HTERT RPE-1 (cell line): ENCODE results near the gene NKX1-1.
"Not testable (repeated sequence)": the region's sequence is repeated elsewhere in the genome, so short reads cannot be mapped to it uniquely, and the experiment has no call there.

Experiments
- in situ Hi-C: fragments of 300-500 bp; cut with MboI; formaldehyde crosslinking; loops from 4 replicates; pipeline ENCODE4 v1.14.3; 2020; ENCODE audit warnings: low sequenced_read_pairs

NKX1-1 gene

DNA sequence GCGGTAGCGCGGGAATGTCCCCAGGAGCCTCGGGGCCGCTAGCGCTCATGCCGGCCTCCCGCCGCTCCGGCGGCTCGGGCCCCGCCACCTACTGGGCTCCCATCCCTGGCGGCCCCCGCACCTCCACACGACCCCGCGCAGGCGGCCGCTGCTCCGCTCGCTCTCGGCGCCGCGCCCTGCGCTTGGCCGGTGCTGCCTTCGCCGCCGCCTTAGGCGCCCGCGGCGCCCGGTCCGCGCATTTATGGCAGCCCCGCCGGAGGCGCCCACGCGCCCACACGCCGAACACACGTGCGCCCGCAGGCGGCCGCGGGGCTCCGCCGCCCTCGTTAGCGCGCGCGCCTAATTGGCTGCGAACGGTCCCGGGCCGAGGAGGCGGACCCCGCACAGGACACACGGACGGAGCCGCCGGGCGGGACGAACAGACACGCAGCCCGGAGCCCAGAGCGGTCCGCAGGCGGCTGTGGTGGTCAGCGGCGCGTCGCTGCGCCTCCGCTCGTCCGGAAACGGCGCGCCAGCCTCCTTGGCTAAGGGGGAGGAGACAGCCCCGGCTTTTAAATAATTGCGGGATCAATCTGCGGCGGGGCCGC is at the start of gene NKX1-1:
Gene NKX1-1 (minus strand): TSS at position 49 of the 587 bp plus-strand sequence. CDS start 0 bp downstream, at position 49.
- in situ Hi-C loops: no loop called here

DNA sequence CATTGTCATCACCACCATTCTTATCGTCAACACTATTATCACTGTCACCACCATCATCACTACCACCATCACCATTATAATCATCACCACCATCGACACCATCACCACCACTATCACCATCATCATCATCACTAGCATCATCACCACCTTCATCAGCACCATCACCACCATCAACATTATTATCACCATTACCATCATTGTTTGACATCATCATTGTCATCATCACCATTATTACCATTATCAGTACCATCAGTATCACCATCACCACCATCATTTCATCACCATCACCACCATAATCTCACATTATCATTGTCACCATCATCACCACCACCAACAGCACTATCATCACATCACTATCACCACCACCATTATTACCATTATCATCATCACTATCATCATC is 47.5 kb upstream of the NKX1-1 start:
- in situ Hi-C loops: no loop called here

GRCh38 chr4:1452431-1453051 is 46.3 kb upstream of the NKX1-1 start:
- in situ Hi-C loops: no loop called here

DNA sequence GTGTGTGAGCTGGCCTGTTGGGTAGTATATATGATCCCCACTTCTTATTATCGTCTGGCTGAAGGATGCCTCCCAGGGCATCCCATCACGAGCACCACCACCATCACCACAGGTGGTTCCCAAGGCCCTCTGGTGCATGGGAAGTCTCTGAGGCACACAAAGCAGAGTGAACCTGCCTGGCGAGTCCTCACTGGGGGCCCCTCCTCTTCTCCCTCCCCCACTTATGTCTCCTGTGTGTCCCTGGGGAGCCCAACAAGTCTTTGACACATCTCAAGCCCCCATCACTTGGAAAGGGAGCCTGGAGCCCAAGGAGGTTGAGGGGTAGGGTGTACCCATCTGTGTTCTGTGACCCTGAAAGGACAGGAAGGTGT is 45.5 kb upstream of the NKX1-1 start:
- in situ Hi-C loops: no loop called here

DNA sequence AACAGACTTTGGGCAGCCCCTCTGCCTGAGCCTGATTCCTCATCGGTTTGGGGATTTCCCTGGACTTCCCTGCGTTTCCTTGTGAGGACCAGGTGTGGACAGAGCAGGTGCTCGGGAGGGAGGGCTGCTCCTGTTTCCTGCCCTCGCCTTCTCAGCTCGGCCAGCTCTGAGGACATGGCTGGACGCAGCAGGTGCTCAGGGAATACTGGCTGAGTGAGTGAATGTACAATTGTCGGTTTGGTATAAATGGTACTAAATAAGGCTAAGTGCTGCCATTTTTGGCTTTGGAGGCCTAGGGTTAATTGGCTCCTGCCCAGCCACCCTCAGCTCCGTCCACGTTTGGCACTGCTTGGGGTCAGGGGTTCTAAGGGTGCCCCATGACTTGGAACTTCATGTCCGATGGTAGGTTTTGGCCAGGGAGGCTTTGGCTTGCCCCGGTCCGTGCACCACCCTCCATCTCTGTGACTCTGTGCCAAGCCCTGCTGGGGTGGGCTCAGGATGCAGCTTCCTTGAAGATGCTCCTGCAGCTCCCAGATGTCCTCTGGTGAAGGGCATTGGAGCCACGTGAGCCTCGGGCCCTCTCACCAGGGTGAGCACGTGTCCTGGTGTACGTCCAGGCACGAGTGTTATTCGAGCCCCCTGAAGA is 45.0 kb upstream of the NKX1-1 start:
- in situ Hi-C loops: no loop called here

DNA sequence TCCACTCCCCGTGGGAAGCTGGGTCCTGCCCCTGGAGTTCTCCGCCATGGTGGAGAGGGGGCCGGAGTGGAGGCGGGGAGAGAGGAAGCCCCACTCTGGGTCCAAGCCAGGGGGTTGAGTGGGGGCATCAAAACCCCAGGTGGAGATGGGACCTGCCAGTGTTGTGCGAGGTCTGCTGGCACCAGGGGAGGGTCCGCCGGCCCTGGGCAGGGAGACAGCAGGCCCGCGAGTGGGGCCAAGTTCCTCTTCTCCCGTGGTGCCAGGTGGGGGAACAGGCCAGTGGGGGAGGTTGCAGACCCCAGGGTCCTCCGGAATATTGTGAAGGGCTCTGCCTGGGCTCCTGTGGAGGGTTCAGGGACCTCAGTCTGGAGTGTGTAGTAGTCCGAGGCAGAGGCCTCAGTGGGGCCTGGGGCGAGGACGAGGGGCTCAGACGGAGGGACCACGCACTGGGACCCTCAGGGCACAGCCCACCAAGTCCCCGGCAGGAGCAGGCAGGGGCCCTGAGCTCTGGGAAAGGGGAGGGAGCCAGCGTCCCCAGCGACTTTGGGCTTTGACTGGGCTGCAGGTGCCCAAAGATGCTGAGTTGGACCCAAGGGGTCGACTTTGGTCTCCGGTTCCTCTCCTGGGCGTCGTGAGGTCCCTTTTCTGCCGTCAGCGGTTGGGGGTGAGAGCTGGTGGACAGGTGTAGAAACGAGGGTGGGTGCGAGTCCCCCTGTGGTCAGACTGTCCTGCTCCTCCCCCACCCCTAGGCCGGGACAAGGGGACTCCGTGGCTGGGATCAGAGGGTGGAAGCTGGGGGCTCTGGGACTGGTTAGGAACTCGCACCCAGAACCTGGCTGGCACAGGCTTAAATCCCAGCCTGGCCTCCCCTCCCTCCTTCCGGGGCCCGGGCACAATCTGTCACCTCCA is 43.8 kb upstream of the NKX1-1 start:
- in situ Hi-C loops: no loop called here

GRCh38 chr4:1449475-1449832 is 43.2 kb upstream of the NKX1-1 start:
- in situ Hi-C loops: no loop called here

DNA sequence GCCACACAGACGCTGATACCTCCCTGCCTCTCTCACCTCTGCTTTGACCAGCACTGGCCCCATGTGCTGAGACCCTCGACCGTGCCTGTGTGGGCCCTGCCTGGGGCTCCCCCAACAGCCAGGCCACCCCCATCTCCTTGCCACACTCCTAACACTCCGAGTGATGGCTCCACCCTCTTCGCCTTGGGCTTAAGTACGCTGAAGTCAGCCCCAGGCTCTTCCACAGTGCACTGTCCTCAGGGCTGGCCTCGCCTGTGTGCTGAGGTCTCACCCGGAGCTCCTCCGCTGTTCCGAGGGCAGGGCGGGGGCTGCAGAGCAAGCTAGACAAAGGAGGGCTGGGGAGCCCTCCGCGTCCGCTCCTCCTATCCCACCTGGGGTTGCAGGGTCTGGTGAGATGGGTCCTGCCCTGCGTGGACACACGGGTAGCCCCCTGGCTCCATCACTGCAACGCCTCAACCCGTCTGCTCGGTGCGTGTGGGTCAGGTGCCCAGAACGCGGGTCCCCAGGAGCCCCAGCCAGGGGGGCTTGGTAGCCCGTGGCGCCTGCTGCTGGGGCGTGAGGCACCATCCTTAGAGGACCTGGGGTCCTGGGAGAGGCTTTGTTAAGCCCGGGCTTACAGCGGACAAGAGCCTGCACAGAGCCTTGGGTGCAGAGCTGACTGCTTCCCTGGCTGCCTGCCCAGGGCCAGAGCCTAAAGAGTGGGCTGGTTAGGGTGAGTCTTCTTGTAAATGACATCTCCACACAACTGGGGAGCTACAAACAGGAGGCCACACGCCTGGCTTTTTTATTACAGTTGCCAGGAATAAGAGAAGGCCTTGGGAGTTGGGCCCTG is 42.6 kb upstream of the NKX1-1 start:
- in situ Hi-C loops: no loop called here

DNA sequence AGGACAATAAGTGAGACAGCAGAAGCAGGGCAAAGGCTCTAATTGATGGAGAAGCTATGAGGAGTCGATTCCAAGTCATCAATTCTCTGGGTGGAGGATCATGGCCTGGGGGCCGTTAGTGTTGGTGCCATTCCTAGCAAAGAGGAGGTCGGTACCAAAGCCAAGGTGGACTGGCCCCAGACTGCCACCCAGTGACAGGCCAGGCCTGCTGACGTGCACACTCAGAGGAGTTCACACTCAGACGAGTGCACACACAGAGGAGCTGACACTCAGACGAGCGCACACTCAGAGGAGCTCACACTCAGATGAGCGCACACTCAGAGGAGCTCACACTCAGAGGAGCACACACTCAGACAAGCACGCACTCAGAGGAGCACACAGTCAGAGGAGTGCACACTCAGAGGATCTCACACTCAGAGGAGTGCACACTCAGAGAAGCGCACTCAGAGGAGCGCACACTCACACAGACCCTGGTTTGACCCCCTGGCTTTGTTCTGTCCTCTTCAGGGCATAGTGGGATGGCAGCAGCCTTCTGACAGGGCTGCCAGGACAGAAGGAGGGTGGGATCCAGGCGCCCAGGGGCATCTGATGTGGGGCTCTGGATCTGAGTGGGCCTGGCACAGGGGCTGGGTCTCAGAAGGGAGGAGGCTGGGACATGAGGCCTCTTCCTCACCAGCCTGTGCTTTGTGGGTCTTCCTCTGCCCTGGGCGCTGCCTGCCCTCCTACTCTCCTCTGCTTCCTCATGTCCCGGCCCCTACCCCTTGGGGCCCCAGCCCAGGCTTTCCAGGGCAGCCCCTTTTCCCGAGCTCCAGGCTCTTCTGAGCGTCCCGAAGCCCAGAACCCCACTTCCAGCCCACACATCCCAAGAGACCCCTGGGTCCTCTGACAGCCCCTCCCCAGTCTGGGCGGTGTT is 41.7 kb upstream of the NKX1-1 start:
- in situ Hi-C loops: no loop called here

GRCh38 chr4:1446502-1447386 is 40.5 kb upstream of the NKX1-1 start:
- in situ Hi-C loops: no loop called here

- in situ Hi-C loops: no loop called here
These were observed 39.6 kb upstream of the NKX1-1 start for GRCh38 chr4:1445716-1446445.

DNA sequence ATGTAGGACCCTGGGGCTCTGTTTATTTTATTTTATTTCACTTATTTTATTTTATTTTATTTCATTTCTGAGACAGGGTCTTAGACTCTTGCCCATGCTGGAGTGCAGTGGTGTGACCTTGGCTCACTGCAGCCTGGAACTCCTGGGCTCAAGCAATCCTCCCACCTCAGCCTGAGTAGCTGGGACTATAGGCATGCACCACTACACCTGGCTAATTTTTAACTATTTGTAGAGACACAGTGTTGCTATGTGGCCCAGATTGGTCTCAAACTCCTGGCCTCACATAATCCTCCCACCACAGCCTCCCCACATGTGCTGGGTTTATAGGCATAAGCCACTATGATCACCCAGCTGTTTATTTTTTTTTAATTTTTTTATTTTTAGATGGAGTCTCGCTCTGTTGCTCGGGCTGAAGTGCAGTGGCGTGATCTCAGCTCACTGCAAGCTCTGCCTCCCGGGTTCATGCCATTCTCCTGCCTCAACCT is 37.5 kb upstream of the NKX1-1 start:
- in situ Hi-C loops: not testable (repeated sequence)

- in situ Hi-C loops: no loop called here
These were observed 20.8 kb upstream of the NKX1-1 start for GRCh38 chr4:1427010-1427409.

DNA sequence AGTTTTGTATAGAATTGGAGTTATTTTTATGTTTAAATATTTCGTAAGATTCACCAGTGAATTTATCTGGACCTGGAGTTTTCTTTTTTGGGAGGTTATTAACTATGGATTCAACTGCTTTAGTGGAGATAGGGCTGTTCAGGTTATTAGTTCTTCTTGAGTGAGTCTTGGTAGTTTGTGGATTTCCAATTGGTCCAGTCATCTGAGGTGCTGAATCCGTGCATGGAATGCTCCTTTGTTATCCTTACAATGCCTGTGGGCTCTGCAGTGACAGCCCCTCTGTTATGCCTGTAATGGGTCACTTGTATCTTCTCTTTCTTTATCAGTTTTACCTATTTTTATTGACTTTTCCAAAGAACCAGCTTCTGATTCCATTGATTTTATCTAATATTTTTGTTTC is 15.4 kb upstream of the NKX1-1 start:
- in situ Hi-C loops: no loop called here

DNA sequence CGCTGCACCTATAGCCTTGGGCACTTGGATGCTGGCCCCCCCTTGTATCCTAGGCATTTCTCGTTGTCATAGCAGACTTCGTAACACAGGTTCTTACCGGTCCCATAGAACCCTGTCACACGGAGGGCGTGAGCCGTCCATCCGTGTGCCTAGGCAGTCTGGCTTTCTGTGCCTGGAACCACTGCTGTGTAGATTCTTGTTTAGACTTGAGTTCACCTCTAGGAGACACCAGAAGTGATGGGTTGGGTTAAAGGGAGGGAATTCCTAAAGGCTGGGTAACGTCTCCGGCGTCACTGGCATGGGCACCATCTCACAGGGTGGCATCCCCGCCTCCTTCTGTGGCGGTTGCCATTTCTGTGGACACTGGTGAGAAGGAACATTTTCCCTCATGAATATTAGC is 13.5 kb upstream of the NKX1-1 start:
- in situ Hi-C loops: no loop called here

DNA sequence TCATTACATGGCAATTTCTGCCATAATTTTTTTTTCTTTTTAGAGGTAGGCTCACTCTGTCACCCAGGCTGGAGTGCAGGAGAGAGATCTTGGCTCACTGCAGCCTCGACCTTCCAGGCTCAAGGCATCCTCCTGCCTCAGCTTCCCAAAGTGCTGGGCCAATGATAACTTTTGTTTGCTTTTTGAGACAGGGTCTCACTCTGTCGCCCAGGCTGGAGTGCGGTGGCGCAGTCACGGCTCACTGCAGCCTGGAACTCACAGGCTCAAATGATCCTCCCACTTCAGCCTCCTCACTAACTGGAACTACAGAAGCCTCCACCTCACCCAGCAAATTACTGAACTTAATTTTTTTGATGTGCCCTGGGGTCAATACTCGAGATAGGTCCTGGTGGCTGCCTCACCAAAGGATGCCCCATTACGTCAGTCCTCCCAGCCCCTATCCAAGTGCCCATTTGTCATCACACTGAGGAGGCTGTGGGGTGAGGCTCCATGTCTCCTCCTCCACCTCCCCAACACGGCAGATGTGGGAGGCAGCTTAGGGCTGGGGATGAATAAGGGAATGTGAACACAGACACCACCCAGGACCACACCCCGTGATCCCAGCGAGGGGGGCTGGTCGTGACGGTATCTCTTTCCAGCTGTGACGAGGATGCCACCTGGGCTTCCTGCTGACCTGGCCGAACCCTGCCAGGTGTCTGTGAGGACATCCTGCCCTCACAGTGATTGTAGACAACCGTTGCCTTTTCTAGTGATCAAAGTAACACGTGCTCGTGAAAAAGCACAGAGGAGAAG is 12.4 kb upstream of the NKX1-1 start:
- in situ Hi-C loops: no loop called here
